Measurements from ENCODE around the gene C1GALT1.
"Not testable (repeated sequence)": the region's sequence is repeated elsewhere in the genome, so short reads cannot be mapped to it uniquely, and the experiment has no call there.

C1GALT1 gene

GRCh38 chr7:7173956-7174632, 8.2 kb upstream of the C1GALT1 start:
- DNase-seq = no peak

- DNase-seq = no peak
Measured at GRCh38 chr7:7175075-7175695, 7.2 kb upstream of the C1GALT1 start.

GRCh38 chr7:7176406-7177043, 5.8 kb upstream of the C1GALT1 start:
- DNase-seq = no peak

- DNase-seq = no peak
Measured at GRCh38 chr7:7177044-7177517, 5.3 kb upstream of the C1GALT1 start.

DNA sequence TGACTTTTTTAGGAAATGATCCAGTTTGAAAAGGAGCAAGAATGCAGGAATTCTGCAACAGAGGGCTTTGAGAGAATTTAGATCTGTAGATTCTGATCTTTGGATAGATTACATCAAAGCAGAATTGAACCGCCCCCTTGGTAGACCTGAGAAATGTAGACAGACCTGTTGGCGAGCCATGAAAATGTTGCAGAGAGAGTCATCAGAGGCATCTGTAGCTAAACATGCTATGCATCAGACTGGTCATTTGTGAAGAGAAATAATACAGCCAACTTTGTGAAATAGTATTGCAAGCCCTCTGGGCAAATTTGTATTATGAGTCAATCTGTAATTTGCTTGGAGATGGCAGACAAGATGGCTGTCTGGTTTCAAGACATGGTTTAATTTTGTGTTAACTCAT, 4.3 kb upstream of the C1GALT1 start:
- no peak for DNase-seq

- no peak for DNase-seq
Measured at GRCh38 chr7:7178906-7179305, 3.4 kb upstream of the C1GALT1 start.

DNA sequence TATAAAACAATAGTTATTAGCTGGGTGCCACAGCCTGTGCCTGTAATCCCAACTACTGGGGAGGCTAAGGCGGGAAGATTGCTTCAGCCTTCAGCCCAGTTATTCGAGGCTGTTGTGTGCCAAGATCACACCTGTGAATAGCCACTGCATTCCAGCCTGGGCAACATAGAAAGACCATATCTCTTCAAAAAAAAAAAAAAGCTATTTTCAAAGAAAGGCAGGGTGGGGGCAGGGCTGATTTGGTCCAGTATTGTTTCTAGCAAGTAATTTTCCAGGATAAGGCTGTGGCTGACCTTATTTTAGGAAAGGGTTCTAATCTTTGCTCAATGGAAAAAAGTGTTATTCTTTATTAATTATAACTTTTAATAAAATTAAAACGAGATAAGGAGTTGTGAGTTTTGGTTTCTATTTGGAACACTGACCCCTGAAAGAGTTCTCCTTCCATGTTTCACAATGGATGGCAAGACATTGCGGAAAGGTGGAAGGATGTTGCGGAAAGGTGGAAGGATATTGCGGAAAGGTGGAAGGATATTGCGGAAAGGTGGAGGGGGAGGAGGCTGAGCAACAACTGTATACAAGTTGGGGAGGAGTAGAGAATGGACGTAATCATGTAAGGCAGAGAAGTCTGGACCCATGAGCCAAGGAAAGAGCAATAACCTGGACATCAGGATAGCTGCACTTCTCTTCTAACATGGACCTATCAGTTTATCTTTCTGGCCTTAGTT, 1.5 kb upstream of the C1GALT1 start:
- no peak for DNase-seq

DNA sequence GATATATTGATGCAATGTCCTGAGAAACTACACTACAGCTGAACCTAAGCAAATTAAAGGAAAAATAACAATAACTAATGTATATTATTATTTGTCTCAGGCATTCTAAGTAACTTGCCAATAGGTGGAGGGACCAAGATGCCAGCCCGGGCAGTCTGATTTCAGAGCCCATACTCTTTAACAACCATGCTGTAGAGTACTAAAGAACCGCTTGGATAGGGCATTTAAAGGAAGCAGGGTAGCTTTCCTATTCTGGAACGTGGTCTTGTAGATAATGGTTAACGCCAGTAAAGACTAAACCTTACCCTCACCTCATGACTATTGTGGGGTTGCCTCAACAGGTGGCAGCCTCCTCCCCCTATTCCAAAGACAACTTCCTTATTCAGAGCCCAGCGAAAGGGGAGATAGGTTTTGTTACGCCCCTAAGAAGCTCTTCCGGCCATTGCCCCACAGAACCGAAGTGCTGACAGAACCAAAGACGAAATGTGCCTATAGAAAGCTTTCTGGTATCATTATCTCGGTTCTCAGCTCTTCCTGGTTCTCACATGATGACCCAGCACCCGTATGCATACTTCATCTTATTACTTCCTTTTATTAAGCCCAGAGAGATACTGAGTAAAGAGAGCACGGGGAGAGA, 707 bp upstream of the C1GALT1 start:
- DNase-seq = no peak

DNA sequence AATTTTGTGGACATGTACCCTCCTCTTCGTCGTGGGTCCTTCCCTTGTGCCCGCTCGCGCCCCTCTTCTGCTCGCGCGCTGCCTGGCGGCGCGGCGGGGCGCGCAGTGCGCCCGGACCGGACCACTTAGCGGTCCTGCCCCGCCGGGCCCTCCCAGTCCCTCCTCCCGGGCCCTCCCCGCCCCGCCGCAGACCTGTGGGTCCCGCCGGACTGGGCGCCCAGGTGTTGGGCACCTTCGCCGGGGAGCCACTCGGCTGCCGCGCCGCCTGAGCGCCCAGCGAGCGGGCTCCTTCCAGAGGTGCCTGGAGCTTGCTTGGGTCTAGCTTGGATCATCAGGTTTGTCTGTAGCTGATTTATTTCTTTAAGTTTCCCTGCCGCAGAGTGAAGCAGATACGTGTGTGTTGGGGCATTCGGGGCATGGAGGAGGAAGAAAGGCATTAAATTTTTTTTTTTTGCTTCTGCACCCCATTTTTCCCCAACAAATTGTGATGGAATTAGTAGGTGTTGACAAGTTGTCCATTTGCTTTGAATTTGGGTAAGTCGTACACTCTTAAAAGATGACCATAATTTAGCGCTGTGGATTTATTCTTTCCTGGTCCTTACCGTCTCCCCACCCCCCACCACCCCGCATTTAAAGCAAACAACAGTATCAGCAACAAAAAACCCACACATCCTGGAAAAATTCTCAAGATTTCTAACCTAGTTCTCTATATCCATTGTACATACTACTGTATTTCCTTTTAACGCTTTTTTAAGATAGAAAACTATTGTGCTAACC, 905 bp downstream of the C1GALT1 start:
- no peak for DNase-seq

- DNase-seq = no peak
Measured at GRCh38 chr7:7183838-7184463, 1.6 kb downstream of the C1GALT1 start.

DNA sequence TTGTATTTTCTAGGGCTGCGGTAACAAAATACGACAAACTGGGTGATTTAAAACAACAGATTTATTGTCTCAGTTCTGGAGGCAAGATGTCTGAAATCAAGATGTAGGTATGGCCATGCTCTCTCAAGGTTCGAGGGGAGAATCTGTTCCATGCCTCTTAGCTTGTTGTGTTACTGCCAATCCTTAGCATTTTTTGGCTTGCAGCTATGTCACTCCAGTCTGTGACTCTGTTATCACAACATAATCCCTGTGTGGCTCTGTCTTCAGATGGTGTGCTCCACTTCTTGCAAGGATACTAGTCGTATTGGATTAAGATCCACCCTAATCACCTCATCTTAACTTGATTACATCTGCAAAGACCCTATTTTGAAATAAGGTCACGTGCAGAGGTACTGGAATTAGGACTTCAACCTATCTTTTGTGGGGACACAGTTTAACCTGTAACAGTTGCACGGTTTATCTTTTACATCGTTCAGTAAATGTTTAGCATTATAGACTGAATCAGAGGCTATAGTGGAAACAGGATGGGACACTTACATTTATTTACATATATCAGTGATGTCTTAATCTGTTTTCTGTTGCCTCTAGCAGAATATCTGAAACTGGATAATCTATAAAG, 3.1 kb downstream of the C1GALT1 start:
- DNase-seq = no peak

DNA sequence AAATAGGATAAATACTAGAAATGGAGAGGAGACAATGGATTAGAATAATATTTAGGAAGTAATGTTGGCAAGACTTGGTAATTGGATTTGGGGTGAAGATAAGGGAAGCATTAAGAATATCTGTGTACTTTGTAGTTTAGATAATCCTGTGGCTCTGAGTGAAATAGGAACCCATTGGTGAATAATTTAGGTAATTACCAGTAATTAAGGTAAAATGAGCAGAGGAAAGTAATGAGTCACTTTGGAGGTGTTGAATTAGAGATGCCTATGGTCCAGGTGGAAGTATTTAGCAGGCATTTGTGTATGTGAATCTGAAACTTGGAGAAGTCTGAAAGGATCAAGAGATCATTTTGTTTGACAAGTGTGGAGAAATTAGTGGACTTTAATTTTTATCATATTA, 5.7 kb downstream of the C1GALT1 start:
- DNase-seq = no peak

GRCh38 chr7:7188742-7189141, 6.4 kb downstream of the C1GALT1 start:
- DNase-seq = no peak

GRCh38 chr7:7190142-7190541, 7.8 kb downstream of the C1GALT1 start:
- DNase-seq = no peak

DNA sequence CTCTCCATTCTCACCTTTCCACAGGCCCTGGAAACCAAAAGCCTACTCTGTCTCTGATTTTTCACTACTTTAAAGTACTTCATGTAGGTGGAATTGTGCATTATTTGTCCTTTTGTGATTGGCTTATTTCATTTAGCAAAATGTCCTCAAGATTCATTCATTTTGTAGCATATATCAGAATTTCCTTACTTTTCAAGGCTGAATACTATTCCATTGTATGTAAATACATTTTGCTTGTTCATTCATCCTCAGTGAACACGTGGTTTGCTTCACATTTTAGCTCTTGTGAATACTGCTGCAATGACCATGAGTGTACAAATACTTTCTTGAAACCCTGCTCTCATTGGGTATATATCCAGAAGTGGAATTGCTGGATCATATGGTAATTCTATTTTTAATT, 8.8 kb downstream of the C1GALT1 start:
- no peak for DNase-seq

- not testable (repeated sequence) for DNase-seq
Measured at GRCh38 chr7:7192798-7193788, 10.7 kb downstream of the C1GALT1 start.

- not testable (repeated sequence) for DNase-seq
Measured at GRCh38 chr7:7199592-7199991, 17.2 kb downstream of the C1GALT1 start.

- not testable (repeated sequence) for DNase-seq
Measured at GRCh38 chr7:7200255-7200654, 17.9 kb downstream of the C1GALT1 start.

DNA sequence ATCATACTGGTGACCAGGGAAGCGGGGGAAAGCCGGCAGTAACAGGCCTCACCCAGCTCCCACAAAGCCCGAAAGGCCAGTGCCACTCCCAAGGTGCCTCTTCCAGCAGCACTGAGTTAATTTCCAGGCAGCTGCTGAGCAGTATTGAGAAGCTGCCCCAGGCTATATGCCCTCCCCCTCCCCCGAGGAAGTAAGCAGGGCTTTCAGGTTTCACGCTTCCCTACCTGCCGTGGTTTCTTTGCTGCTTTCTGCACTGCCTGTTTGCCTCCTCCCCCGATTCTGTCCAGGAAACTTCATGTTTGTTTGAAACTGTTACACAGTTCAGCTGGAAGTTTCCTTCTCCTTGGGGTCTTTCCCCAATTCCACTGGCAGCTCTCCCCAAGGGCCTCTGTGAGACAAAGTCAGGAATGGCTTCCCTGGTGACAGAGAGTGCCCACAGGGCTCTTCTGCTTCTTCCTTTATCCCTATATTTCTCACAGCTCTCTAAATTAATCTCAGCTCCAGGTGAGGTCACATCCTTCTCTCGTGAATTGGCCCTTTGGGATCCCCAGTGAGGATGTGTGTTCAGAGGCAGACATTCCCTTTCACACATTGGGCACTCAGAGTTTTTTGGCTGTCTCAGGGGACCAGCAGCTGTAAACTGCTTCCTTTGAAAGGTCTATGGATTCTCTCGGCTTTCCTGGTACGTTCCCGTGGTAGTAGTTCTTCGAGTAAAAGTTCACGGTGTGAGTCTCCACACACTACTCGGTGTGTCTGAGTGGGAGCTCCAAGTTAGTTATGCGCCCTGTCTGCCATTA, 19.4 kb downstream of the C1GALT1 start:
- no peak for DNase-seq

Measured in DMS 273 treated with DMSO at 0.1 percent for 48 hours (cell line).